HG03060 (cell line): Measurements from ENCODE around the gene FBXO46.
"Not testable (repeated sequence)": the region's sequence is repeated elsewhere in the genome, so short reads cannot be mapped to it uniquely, and the experiment has no call there.

Source experiments
- ATAC-seq: cut with Tn5 transposase; IDR thresholded peaks from one replicate; pipeline ENCODE4 v1.9.1; 2021; ENCODE audit warnings: low read depth, moderate number of reproducible peaks; ENCODE audit not compliant: unreplicated experiment

FBXO46 gene

DNA sequence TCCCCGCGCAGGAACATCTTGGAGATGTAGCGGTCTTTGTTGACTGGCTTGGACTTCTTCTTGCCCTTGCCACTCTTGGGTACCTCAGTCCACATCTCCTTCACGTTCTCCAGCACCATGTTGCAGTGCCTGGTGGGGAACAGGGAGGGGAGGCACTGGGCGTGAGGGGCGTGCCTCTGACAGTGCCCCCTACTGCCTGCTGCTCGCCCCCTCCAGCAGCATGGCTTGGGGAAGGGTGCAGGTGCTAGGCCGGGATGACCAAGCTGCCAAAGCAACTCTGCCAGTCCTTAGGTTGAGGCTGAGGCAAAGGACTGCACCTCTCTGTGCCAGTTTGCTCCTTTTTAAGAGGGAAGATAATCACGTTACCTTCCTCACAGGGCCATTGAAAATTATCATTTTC lies 43.1 kb downstream of the FBXO46 start:
- ATAC-seq: no peak

DNA sequence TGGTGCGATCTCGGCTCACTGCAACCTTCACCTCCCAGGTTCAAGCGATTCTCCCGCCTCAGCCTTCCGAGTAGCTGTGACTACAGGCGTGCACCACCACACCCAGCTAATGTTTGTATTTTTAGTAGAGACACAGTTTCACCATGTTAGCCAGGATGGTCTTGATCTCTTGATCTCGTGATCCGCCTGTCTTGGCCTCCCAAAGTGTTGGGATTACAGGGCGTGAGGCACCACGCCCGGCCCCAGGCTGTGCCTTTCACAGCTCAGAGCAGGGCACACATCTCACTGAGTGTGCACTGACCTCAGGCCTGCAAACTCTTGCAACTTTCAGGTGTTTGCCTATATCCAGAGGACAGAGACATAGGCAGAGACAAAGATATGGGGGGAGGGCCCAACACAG lies 45.7 kb downstream of the FBXO46 start:
- ATAC-seq: not testable (repeated sequence)

DNA sequence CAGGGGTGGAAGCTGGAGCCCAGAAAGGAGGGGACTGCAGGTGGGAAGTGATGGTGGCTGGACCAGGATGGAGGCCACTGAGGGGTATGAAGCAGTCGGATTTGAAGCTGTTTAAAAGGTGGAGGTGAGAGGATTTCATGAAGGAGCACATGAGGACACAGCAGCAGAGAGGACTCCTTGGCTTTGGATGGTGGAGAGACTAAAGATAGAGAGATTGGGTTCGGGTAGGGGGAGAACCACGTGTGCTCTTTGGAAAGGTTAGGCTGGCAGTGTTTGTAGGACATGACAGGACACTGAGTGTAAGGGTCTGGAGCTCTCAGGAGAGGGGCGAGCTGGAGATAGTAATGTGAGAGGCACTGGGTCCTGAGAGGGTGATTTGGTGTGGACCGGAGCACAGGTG lies 47.8 kb downstream of the FBXO46 start:
- ATAC-seq: no peak

DNA sequence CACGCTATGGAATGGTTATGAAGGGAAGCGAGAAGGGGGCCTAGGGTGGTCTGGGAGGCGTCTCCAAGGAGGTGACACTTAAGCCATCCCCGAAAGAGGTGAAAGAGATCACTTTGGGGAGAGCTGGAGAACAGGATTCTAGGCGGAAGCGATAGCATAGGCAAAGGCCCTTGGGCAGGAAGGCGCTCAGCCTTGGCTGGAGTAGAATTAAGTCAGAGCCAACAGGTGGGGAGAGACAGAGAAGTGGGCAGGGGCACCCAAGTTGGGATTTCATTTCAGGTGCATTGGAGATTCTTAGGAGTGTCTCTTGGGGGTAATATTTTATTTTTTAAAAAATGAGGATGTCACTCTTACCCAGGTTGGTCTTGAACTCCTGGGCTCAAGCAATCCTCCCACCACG lies 48.6 kb downstream of the FBXO46 start:
- no peak for ATAC-seq

DNA sequence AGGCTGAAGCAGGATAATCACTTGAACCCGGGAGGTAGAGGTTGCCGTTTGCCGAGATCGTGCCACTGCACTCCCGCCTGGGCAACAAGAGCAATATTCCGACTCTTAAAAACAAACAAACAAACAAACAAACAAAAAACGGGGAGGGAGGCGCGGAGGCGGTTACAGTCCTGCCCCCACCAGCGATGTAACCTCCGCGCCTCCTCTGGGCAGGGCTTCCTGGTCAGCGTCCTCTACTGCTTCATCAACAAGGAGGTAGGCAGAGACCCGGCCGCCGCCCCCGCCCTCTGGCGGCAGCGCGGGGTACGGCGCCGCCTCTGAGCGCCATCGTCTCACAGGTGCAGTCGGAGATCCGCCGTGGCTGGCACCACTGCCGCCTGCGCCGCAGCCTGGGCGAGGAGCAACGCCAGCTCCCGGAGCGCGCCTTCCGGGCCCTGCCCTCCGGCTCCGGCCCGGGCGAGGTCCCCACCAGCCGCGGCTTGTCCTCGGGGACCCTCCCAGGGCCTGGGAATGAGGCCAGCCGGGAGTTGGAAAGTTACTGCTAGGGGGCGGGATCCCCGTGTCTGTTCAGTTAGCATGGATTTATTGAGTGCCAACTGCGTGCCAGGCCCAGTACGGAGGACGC lies 49.2 kb downstream of the FBXO46 start:
- ATAC-seq: no peak

DNA sequence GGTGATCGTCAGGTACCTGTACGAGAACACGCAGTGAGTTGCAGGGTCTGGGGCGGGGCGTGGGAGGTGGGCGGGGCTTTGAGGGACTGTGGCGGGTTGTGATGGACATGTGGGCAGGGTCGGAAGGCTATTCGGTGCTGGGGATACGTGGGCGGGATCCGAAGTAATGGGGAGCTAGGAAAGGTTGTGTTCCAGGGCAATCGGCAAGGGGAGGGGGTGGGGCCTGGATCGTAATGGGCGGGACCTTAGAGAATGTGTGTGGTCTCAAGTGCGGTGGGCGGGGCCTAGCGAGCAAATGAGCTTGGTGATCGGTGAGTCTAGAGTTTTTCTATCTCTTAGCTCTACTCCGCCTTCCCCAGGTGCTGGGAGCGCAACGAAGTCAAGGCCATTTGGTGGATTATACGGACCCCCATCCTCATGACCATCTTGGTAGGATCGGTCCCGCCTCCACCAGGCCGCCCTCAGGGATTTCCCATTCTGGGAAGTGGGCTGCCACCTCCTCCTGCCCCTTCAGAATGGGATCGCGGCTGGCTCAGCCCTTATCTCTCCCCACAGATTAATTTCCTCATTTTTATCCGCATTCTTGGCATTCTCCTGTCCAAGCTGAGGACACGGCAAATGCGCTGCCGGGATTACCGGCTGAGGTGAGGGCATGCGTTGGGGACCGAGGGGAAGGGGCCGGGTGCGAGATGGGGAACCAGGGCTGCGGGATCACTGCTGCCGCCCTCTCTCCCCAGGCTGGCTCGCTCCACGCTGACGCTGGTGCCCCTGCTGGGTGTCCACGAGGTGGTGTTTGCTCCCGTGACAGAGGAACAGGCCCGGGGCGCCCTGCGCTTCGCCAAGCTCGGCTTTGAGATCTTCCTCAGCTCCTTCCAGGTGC lies 53.1 kb downstream of the FBXO46 start:
- no peak for ATAC-seq

DNA sequence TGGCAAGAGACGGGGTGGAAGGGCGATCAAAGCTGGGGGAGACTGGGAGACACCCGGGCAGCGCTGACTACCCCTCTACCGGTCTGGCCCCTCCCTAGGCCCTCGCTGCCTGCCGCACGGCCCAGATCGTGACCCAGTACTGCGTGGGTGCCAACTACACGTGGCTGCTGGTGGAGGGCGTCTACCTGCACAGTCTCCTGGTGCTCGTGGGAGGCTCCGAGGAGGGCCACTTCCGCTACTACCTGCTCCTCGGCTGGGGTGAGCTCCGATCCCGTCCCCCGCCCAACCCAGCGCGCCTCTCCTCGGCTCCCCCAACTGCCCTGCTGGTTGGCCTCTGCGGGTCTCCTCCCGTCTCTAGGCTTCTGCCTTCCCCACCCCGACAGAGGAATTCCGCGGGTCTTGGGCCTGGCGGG lies 53.8 kb downstream of the FBXO46 start:
- ATAC-seq: no peak

DNA sequence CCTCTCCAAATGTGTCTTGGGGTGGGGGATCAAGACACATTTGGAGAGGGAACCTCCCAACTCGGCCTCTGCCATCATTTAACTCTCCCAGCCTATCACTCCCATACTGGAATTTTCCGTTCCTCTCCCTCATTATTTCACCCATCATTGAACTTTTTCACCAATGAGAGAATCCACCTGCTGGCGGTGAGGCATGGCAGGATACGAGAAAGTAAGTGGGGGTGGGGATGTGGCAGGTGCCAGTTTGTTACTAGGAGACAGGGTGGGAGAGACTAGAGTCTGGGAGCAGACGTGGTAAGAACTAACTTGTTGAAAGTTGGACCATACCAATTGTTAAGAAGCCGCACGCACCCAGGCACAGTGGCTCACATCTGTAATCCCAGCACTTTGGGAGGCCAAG lies 55.8 kb downstream of the FBXO46 start:
- ATAC-seq: no peak

DNA sequence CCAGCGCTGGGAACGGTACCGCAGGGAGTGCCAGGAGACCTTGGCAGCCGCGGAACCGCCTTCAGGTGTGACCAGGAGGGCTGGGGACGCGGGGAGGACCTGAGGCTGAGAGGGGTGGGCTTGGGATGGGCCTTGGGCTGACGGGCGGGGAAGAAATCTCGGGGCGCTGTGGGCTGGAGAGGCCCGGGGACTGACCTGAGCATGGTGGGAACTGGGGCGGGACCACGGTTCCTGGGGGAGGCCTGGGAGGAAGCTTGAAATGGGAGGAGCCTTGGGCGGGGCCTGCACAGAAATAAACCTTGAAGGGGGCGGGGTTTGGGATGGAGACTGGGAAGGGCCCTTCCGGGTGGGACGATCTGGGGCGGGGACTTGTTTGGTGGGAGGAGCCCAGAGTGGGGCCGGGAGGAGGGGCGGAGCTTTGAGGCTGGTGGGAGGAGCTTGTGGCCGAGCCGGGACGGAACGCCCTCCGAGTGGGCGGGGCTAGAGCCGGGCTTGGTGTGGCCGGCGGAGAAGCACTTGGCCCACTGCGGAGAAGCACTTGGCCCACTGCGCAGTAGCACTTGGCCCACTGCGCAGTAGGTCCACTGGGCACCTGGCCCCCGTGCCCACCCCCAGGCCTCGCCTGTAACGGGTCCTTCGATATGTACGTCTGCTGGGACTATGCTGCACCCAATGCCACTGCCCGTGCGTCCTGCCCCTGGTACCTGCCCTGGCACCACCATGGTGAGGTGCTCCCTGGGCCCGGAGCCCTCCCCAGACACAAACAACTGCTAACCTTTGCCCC lies 59.8 kb downstream of the FBXO46 start:
- no peak for ATAC-seq

DNA sequence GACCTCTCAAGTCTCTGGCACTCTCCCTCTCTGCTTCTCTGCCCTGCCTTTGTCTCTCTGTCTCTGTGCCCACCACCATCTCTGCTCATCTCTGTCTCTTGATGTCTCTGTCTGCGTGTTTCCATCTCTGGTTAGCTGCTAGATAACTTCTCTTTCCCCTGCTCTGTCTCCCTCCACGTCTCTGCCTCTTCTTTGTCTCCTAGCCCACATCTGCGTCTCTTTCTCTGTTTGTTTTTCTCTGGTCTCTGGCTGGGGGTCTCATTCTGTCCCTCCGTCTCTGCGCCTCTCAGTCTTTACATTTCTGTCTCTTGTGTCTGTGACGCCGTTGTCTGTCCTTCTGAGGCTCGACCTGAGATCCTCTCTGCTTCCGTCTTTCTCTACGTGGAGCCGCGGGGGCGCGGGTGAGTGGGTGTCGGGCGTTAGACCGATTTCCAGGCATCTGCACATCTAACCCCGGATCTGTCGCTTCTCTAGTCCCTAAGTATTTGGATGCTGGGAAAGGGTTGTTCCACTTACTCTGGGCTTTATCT lies 62.3 kb downstream of the FBXO46 start:
- no peak for ATAC-seq

DNA sequence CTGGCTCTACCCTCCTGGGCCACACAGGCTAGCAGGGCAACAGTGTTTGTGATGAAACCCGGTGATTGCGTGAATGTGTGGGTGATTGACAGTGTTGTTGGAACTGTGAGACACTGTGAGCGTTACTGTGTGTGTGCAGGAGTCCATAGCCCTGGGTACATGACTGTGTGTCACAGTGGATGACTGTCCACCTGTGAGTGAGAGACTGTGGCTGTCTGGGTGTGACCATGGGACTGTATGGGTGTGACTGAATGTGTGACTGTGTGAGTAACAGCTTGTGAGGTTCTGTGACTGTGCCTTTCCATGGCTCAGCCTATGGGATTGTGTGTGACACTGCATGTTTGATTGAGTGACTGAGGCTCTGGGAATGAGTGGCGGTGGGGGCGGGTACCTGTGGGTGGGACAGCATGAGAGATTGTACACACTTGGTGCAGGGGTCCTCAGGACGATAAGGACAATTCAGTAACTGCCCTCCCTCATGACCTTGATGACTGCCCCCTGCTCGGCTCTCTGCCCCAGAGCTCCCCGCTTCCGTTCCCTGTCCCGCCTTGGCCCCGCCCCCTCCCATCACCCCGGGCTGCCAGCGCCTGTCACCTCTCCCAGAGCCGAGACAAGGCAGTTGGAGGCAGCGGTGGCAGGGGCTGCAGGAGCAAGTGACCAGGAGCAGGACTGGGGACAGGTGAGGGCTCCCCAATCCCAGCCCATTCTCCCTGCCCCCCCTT lies 62.9 kb downstream of the FBXO46 start, which contains the start of gene GIPR:
GIPR (plus strand) TSS at position 602 of the 722 bp plus-strand sequence. CDS start 1,300 bp downstream, outside the sequence.
- no peak for ATAC-seq

DNA sequence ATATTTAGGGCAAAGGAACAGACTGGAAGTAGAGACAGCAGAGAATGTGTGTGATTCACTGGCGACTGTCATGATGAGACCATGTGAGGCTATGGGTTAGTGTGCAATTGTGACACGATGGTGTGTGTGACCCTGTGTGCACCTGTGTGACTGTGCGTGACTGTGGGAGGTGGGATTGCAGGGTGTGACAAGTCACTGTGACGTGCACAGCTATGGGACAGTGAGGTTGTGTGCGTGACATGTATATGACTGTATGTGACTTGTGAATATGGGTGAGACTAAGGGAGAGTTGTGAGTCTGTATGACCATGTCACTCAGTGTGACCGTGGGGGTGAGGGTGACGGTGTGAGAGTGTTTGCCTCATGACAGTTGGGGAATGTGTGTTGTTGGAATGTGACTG lies 66.1 kb downstream of the FBXO46 start:
- ATAC-seq: no peak

DNA sequence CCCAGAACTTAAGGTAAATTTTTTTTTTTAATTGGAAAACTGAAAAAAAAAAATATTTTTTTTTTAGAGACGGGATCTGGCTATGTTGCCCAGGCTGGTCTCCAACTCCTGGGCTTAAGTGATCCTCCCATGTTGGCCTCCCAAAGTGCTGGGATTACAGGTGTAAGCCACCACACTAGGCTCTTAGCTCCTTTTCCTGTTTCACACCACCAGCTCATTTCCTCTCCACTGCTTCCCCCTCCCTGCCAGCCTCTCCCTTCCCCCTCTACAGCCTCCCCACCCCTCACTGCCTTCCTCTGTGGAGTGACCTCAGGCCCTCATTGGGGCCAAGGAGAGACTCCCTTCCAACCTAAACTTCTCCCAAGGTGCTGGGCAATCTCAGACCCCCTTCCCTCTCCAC lies 66.9 kb downstream of the FBXO46 start:
- no peak for ATAC-seq

DNA sequence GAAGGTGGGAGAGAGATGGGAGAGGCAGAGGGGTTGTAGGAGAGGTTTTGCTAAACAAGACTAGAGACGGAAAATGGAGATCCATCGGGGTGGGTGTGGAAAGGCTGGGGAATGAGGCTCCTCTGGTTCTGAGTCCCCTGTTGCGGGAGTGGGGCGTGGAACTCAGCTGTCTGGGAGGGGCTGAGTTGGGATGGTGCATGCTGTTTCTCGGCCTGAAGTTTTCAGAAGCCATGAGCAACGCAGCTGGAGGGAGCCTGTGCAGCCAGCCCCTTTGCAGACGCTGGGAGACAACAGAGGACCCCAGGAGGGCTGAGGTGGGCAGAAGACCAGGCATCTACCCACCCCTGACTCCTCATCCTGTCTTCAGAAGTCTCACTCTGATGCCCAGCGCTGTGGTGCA lies 70.1 kb downstream of the FBXO46 start:
- ATAC-seq: no peak
